ENCODE measurements around the gene SPATA24. TPM values are rescaled to one million over a fixed set of nuclear protein-coding genes. Genes with fewer than 3 reads are reported as not detected.

SPATA24 gene
- total RNA-seq, 1 experiment from 2014 or later, result 13.0 TPM

Other genes with a start within 250 kb of the SPATA24 start
- 10.6 and 14.4 TPM in 2 replicates for gene SIL1, start 205.7 kb downstream of the SPATA24 start, total RNA-seq (2021)
- gene MATR3, start 110.3 kb downstream of the SPATA24 start, total RNA-seq (2021), result 267 and 278 TPM in 2 replicates
- 121 and 129 TPM in 2 replicates for gene PAIP2, start 62.2 kb downstream of the SPATA24 start, total RNA-seq (2021)
- gene SLC23A1, start 20.8 kb downstream of the SPATA24 start, total RNA-seq (2021), result not detected in 2 replicates
- 0.31 and 0.48 TPM in 2 replicates for gene MZB1, start 14.2 kb downstream of the SPATA24 start, total RNA-seq (2021)
- 3.3 and 3.4 TPM in 2 replicates for gene PROB1, start 9.0 kb downstream of the SPATA24 start, total RNA-seq (2021)
- gene DNAJC18, start 35.4 kb upstream of the SPATA24 start, total RNA-seq (2021), result 25.4 and 26.5 TPM in 2 replicates
- gene ECSCR, start 58.7 kb upstream of the SPATA24 start, total RNA-seq (2021), result 1.6 and 1.9 TPM in 2 replicates
- gene SMIM33, start 66.9 kb upstream of the SPATA24 start, total RNA-seq (2021), result not detected in 2 replicates
- 0.26 and 0.48 TPM in 2 replicates for gene STING1, start 78.7 kb upstream of the SPATA24 start, total RNA-seq (2021)
- 231 and 236 TPM in 2 replicates for gene UBE2D2, start 157.2 kb upstream of the SPATA24 start, total RNA-seq (2021)
- gene CXXC5, start 244.3 kb upstream of the SPATA24 start, total RNA-seq (2021), result 105 and 107 TPM in 2 replicates